ENCODE data around the gene GSE1. TPM values are rescaled to one million over a fixed set of nuclear protein-coding genes. Genes with fewer than 3 reads are reported as not detected.
A peak's percentile ranks its signal among the peaks of the same experiment; 100 is the strongest.

Gene GSE1
- total and polyA plus RNA-seq, 2 of the 13 experiments (the other 11 are each of a cell fraction or from before 2014, with no cell fraction given) = 16.1 to 31.2 TPM

DNA sequence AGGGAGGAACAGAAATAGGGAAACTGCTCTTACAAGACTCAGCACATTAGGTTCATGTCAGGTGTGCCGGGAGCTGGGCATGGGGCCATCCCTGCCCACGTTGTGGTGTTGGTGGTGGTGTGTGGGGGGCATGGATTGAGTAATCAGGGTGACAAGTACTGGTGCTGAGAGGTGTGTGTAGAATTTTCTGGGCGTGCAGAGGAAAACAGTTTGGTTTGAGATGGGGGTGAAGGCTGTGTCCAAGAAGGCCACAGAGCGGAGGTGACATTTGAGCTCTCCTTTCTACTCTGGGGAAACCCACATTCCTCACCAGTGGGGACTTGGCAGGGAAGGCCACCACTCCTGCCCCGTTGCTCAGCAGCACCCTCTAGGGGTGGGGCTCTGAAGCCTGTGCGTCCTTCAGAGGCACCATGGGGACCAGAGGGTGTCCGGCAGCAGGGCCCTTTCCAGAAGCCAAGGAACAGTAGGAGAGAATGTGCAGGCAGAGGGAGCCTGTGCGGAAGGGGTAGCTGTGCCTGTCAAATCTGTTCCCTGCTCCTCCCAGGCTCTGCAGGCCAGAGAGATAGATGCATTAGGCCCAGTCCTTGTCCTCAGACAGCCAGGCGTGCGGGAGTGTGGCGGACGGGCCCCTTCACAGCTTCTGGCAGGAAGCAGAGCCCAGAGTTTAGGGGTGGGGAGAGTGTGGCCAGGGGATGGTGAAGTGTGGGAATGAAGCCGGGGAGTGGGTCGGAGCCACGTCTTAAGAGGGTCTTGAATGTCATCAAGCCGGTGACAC, 48.7 kb upstream of the GSE1 start (continued):
- TF ChIP-seq, protein P1, sequence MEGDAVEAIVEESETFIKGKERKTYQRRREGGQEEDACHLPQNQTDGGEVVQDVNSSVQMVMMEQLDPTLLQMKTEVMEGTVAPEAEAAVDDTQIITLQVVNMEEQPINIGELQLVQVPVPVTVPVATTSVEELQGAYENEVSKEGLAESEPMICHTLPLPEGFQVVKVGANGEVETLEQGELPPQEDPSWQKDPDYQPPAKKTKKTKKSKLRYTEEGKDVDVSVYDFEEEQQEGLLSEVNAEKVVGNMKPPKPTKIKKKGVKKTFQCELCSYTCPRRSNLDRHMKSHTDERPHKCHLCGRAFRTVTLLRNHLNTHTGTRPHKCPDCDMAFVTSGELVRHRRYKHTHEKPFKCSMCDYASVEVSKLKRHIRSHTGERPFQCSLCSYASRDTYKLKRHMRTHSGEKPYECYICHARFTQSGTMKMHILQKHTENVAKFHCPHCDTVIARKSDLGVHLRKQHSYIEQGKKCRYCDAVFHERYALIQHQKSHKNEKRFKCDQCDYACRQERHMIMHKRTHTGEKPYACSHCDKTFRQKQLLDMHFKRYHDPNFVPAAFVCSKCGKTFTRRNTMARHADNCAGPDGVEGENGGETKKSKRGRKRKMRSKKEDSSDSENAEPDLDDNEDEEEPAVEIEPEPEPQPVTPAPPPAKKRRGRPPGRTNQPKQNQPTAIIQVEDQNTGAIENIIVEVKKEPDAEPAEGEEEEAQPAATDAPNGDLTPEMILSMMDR (CRISPR knock-in tag; IDR thresholded peaks at IDR 0.05) = peak; percentile 72
- TF ChIP-seq REPIN1 (CRISPR knock-in tag; IDR thresholded peaks at IDR 0.05; ENCODE audit: borderline replicate concordance, low read depth) (0 out of 2 replicates have a peak, but pooled peaks have one; percentile 9), ZFX (CRISPR knock-in tag; IDR thresholded peaks at IDR 0.05; ENCODE audit: low read depth) (no peak), HES4 (CRISPR knock-in tag; IDR thresholded peaks at IDR 0.05; ENCODE audit: borderline replicate concordance) (no peak), NFIB (CRISPR knock-in tag; IDR thresholded peaks at IDR 0.05; ENCODE audit: borderline replicate concordance) (0 out of 2 replicates have a peak, but pooled peaks have one; percentile 49), ATF4 (CRISPR knock-in tag; IDR thresholded peaks at IDR 0.05) (no peak), ZNF670 (CRISPR knock-in tag; IDR thresholded peaks at IDR 0.05; ENCODE audit: borderline replicate concordance) (no peak), ZSCAN22 (CRISPR knock-in tag; IDR thresholded peaks at IDR 0.05) (no peak), STAG1 (CRISPR knock-in tag; IDR thresholded peaks at IDR 0.05) (peak; percentile 38), KAT8 (CRISPR knock-in tag; IDR thresholded peaks at IDR 0.05) (no peak), SRY (CRISPR knock-in tag; IDR thresholded peaks at IDR 0.05) (no peak), HMG20A (CRISPR knock-in tag; IDR thresholded peaks at IDR 0.05; ENCODE audit: borderline replicate concordance) (no peak), HMGXB4 (CRISPR knock-in tag; IDR thresholded peaks at IDR 0.05; ENCODE audit: borderline replicate concordance in 1 of 2, low read depth in 1 of 2) (no peak), KLF16 (CRISPR knock-in tag; IDR thresholded peaks at IDR 0.05) (no peak), ZNF468 (CRISPR knock-in tag; IDR thresholded peaks at IDR 0.05) (no peak), NONO (IDR thresholded peaks at IDR 0.05) (no peak), NONO (CRISPR knock-in tag; conservative IDR thresholded peaks at IDR 0.05) (0 out of 2 replicates have a peak, but pooled peaks have one; percentile 29), ZNF83 (CRISPR knock-in tag; IDR thresholded peaks at IDR 0.05; ENCODE audit: borderline replicate concordance) (no peak)
- TF ChIP-seq, protein P2, sequence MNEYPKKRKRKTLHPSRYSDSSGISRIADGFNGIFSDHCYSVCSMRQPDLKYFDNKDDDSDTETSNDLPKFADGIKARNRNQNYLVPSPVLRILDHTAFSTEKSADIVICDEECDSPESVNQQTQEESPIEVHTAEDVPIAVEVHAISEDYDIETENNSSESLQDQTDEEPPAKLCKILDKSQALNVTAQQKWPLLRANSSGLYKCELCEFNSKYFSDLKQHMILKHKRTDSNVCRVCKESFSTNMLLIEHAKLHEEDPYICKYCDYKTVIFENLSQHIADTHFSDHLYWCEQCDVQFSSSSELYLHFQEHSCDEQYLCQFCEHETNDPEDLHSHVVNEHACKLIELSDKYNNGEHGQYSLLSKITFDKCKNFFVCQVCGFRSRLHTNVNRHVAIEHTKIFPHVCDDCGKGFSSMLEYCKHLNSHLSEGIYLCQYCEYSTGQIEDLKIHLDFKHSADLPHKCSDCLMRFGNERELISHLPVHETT (CRISPR knock-in tag; conservative IDR thresholded peaks at IDR 0.05) = no peak
